HepG2 (cell line): ENCODE results near the gene DCT. TPM values are rescaled to one million over a fixed set of nuclear protein-coding genes. Genes with fewer than 3 reads are reported as not detected.
A peak's percentile ranks its signal among the peaks of the same experiment; 100 is the strongest.

Source experiments
- ATAC-seq: fragments of 200-7000 bp; cut with Tn5 transposase; 3 replicates; pipeline ENCODE4 v1.9.1; 2020; ENCODE audit warnings: mild to moderate bottlenecking, moderate library complexity
- BruUV-seq: library from RNA; stranded (reverse); fragments of 400-500 nt; replicated peaks from 2 replicates; lab custom pipeline; 2021; lab: Mats Ljungman, UMichigan
- CTCF ChIA-PET: fragments of 300-600 bp; formaldehyde crosslinking; extraction: SDS; loops from one replicate; lab custom pipeline; 2021; ENCODE audit warnings: low total read pairs, inconsistent platforms, low intra/inter-chr PET ratio; lab: Yijun Ruan, JAX
- POLR2A ChIA-PET: fragments of 350-600 bp; sonication (Branson Sonifier 250); formaldehyde crosslinking; loops from one replicate; lab custom pipeline; 2020; ENCODE audit warnings: antibody characterized with exemption, inconsistent platforms; lab: Yijun Ruan, JAX
- DNase-seq: peaks from one replicate; pipeline ENCODE4 v3.0.0-alpha.2; 2015; ENCODE audit warnings: low spot score
- FAIRE-seq: peaks from 3 replicates; lab custom pipeline; 2011; peaks lifted over from hg19 to GRCh38; lab: Jason Lieb, UNC
- H2AFZ ChIP-seq: one replicate; pipeline ENCODE4 v1.6.1; 2011; ENCODE audit warnings: low read length, inconsistent platforms
- H3K27ac ChIP-seq: fragments of 300-600 bp; 3 replicates; pipeline ENCODE4 v1.8.0; 2011; ENCODE audit warnings: mixed run types, mild to moderate bottlenecking, mixed read lengths, low read length, inconsistent platforms; ENCODE audit not compliant: insufficient read depth; ENCODE audit errors: extremely low read length
- H3K27me3 ChIP-seq, 2 experiments: fragments of 200-600 bp in 1 of 2; 2 replicates in 1 of 2; 3 replicates in 1 of 2; pipeline versions ENCODE4 v1.6.0 to v1.8.0; 2011; ENCODE audit warnings: low read length in 2 of 2, mild to moderate bottlenecking in 2 of 2, moderate library complexity in 2 of 2, inconsistent platforms in 1 of 2; ENCODE audit not compliant: insufficient read depth in 2 of 2, control insufficient read depth in 1 of 2
- H3K36me3 ChIP-seq, 2 experiments: fragments of 200-600 bp in 1 of 2; replicated peaks in 1 of 2; 2 replicates in 1 of 2; 3 replicates in 1 of 2; pipeline versions ENCODE4 v1.5.1 to v1.8.0; 2011; ENCODE audit warnings: low read length in 2 of 2, inconsistent platforms in 1 of 2; ENCODE audit not compliant: insufficient read depth in 2 of 2, control insufficient read depth in 1 of 2
- H3K4me1 ChIP-seq: 2 replicates; pipeline ENCODE4 v1.5.1; 2012; ENCODE audit warnings: low read length, inconsistent platforms; ENCODE audit not compliant: insufficient read depth
- H3K4me2 ChIP-seq: 2 replicates; pipeline ENCODE4 v1.6.0; 2011; ENCODE audit warnings: low read depth, low read length, inconsistent platforms
- H3K4me3 ChIP-seq, 3 experiments: fragments of 200-600 bp in 1 of 3; sonication (generic), shearing (Covaris generic) in 1 of 3; replicated peaks in 1 of 3; 2 replicates each; pipeline ENCODE4 v1.5.1; 2011 to 2016; ENCODE audit warnings: low read length in 3 of 3, inconsistent platforms in 2 of 3, low read depth in 2 of 3, mild to moderate bottlenecking in 2 of 3, control low read depth in 1 of 3, mixed read lengths in 1 of 3; ENCODE audit not compliant: insufficient read depth in 1 of 3
- H3K79me2 ChIP-seq: one replicate; pipeline ENCODE4 v1.6.1; 2011; ENCODE audit warnings: low read length, inconsistent platforms; ENCODE audit not compliant: insufficient read depth
- H3K9ac ChIP-seq: 2 replicates; pipeline ENCODE4 v1.6.0; 2011; ENCODE audit warnings: mild to moderate bottlenecking, low read depth, low read length, inconsistent platforms; ENCODE audit not compliant: insufficient read depth
- H3K9me3 ChIP-seq: 2 replicates; pipeline ENCODE4 v1.5.1; 2012; ENCODE audit warnings: mild to moderate bottlenecking, low read length
- H4K20me1 ChIP-seq: 2 replicates; pipeline ENCODE4 v1.6.0; 2011; ENCODE audit warnings: inconsistent platforms, mild to moderate bottlenecking, low read length, moderate library complexity; ENCODE audit not compliant: insufficient read depth
- CENPBD1 ChIP-seq: sonication (generic); formaldehyde crosslinking; IDR thresholded peaks from 2 replicates; pipeline ENCODE4 v1.8.0; 2022; ENCODE audit warnings: missing genetic modification reagents, low read depth, mild to moderate bottlenecking, borderline replicate concordance
- ETS1 ChIP-seq: sonication (generic); formaldehyde crosslinking; IDR thresholded peaks from 2 replicates; pipeline ENCODE4 v1.4.0; 2020; ENCODE audit warnings: missing genetic modification reagents
- HHEX ChIP-seq: IDR thresholded peaks from 2 replicates; pipeline ENCODE4 v1.6.1; 2016; ENCODE audit warnings: control low read depth
- IKZF1 ChIP-seq: fragments of 450-650 bp; IDR thresholded peaks from 2 replicates; pipeline ENCODE4 v1.7.1; 2016
- IKZF5 ChIP-seq: IDR thresholded peaks from 2 replicates; pipeline ENCODE4 v1.6.1; 2018; ENCODE audit warnings: missing genetic modification reagents, mild to moderate bottlenecking, missing compliant biosample characterization
- MAFF ChIP-seq: IDR thresholded peaks from 2 replicates; pipeline ENCODE4 v1.6.1; 2011; ENCODE audit warnings: low read depth, low read length, improper control_type of control experiment
- MAFK ChIP-seq, 2 experiments: IDR thresholded peaks in 1 of 2; conservative IDR thresholded peaks in 1 of 2; 2 replicates each; pipeline ENCODE4 v1.6.1; 2011; ENCODE audit warnings: improper control_type of control experiment in 2 of 2, low read length in 2 of 2
- MXD1 ChIP-seq: sonication (generic); formaldehyde crosslinking; IDR thresholded peaks from 2 replicates; pipeline ENCODE4 v1.4.0; 2020; ENCODE audit warnings: mild to moderate bottlenecking, missing genetic modification reagents
- TARDBP ChIP-seq: sonication (generic); formaldehyde crosslinking; IDR thresholded peaks from 2 replicates; pipeline ENCODE4 v1.8.0; 2022; ENCODE audit warnings: mild to moderate bottlenecking, missing genetic modification reagents
- ZBTB38 ChIP-seq: sonication (generic); formaldehyde crosslinking; IDR thresholded peaks from 2 replicates; pipeline ENCODE4 v1.5.1; 2020; ENCODE audit warnings: mild to moderate bottlenecking, missing genetic modification reagents
- ZNF468 ChIP-seq: sonication (generic); formaldehyde crosslinking; IDR thresholded peaks from 2 replicates; pipeline ENCODE4 v1.8.0; 2022; ENCODE audit warnings: mild to moderate bottlenecking, moderate library complexity, missing genetic modification reagents
- ZNF580 ChIP-seq: IDR thresholded peaks from 2 replicates; pipeline ENCODE4 v1.6.1; 2016; ENCODE audit warnings: low read depth, borderline replicate concordance
- ZNF772 ChIP-seq: sonication (generic); formaldehyde crosslinking; IDR thresholded peaks from 2 replicates; pipeline ENCODE4 v1.5.0; 2020; ENCODE audit warnings: mild to moderate bottlenecking, missing genetic modification reagents
- ZSCAN22 ChIP-seq: sonication (generic); formaldehyde crosslinking; IDR thresholded peaks from 2 replicates; pipeline ENCODE4 v1.4.0; 2020; ENCODE audit warnings: mild to moderate bottlenecking, missing genetic modification reagents
- WGBS: methylation state at CpG from one replicate; pipeline ENCODE4 v1.1.6; 2017; ENCODE audit warnings: low lambda C conversion rate; 5-methylcytosine and 5-hydroxymethylcytosine counted together
- in situ Hi-C: cut with HindIII; loops from 2 replicates; pipeline ENCODE4 v1.10.0; 2017; ENCODE audit warnings: low pct_unique_long_range_greater_than_20kb; ENCODE audit not compliant: extremely low pct_ligation_motif_present
- intact Hi-C: fragments of 100-400 bp; cut with micrococcal nuclease; formaldehyde crosslinking; loops from one replicate; pipeline ENCODE4 v1.10.0; 2022; ENCODE audit not compliant: unreplicated experiment
- polyA plus RNA-seq, 8 experiments: library from polyadenylated mRNA; depleted of rRNA in 3 of 8; stranded (reverse) in 7 of 8; unstranded in 1 of 8; fragments of >200 nt; fragmentation: Illumina TruSeq in 4 of 8; extraction: Trizol in 4 of 8; gene quantifications; 2 replicates each; pipeline versions ENCODE4 v1.2.1 to v1.2.3, GENCODE V29; 2011 to 2016; ENCODE audit warnings: low read depth in 4 of 8, missing spikeins in 1 of 8, mixed read lengths in 1 of 8; ENCODE audit not compliant: insufficient read depth in 1 of 8
- total RNA-seq, 5 experiments: library from RNA; depleted of rRNA; stranded (reverse); fragments of >200 nt; fragmentation: Illumina TruSeq; extraction: Trizol; gene quantifications; 2 replicates each; pipeline ENCODE4 v1.2.3, GENCODE V29; 2016; ENCODE audit warnings: low read depth in 1 of 5

DCT gene
- total and polyA plus RNA-seq, 2 of the 13 experiments (the other 11 are each of a cell fraction or from before 2014, with no cell fraction given): not detected

GRCh38 chr13:94464771-94465170, 14.7 kb downstream of the DCT start (continued):
- no peak for TF ChIP-seq ZNF580
- no peak for TF ChIP-seq ETS1
- no peak for TF ChIP-seq ZSCAN22

- 46% methylated on average over 6 of the region's 6 CpGs for WGBS
These were observed 16.8 kb downstream of the DCT start for GRCh38 chr13:94462670-94463069.

GRCh38 chr13:94459116-94459515, 20.4 kb downstream of the DCT start:
- Histone ChIP-seq H3K27me3 (no peaks in the 10 kb centered on the region), H3K4me3 (no peak overlapping the region), H3K27ac (no peak overlapping the region), H3K9ac (no peak overlapping the region), H3K9me3 (no peaks in the 10 kb centered on the region), H3K4me1 (no peaks in the 10 kb centered on the region), H3K4me2 (no peak overlapping the region), H3K79me2 (no peaks in the 10 kb centered on the region), H2AFZ (no peak overlapping the region), H4K20me1 (no peaks in the 10 kb centered on the region), H3K36me3 (no peaks in the 10 kb centered on the region)
- ChIA-PET CTCF (no interaction called here), POLR2A (no interaction called here)
- BruUV-seq: no TSS peak
- intact Hi-C loops: no loop called here
- no peak for ATAC-seq
- 0% methylated on average over 1 of the region's 1 CpG for WGBS
- TF ChIP-seq CENPBD1 (CRISPR knock-in tag) (no peak), ZBTB38 (CRISPR knock-in tag) (no peak), ZNF468 (CRISPR knock-in tag) (no peak), MXD1 (CRISPR knock-in tag) (no peak), IKZF5 (CRISPR knock-in tag) (no peak), TARDBP (CRISPR knock-in tag) (no peak), IKZF1 (no peak), HHEX (CRISPR knock-in tag) (no peak), ZNF772 (no peak)
- DNase-seq: no peak
- in situ Hi-C loops: no loop called here
- no peak for FAIRE-seq

More at GRCh38 chr13:94462670-94463069, 16.8 kb downstream of the DCT start:
- Histone ChIP-seq H3K9ac (no peak overlapping the region), H3K4me2 (no peak overlapping the region), H3K36me3 (no peaks in the 10 kb centered on the region), H2AFZ (no peak overlapping the region), H3K4me1 (no peaks in the 10 kb centered on the region), H3K79me2 (no peaks in the 10 kb centered on the region), H4K20me1 (no peaks in the 10 kb centered on the region), H3K9me3 (no peaks in the 10 kb centered on the region), H3K27me3 (no peaks in the 10 kb centered on the region), H3K27ac (no peak overlapping the region), H3K4me3 (no peak overlapping the region)
- ATAC-seq: no peak
- in situ Hi-C loops: no loop called here
- POLR2A ChIA-PET: no interaction called here
- TF ChIP-seq MAFF (peak; percentile 54), MAFK (conservative IDR thresholded peaks at IDR 0.05 in 1 of 2, IDR thresholded peaks at IDR 0.05 in 1 of 2; ENCODE audit: low read length in 2 of 2) (peak; percentile 59 to 71), IKZF1 (no peak)
- intact Hi-C loops: no loop called here
- DNase-seq: no peak
- CTCF ChIA-PET: no interaction called here
- FAIRE-seq: no peak
- no TSS peak for BruUV-seq
